Transverse colon (tissue), 3 donors: Measurements from ENCODE around the gene SLCO4A1.

Source experiments
- CTCF ChIP-seq, 5 experiments: fragments of 200-600 bp in 3 of 5; fragments of 450-650 bp in 2 of 5; sonication (generic) in 3 of 5; IDR thresholded peaks; 1 replicate in 2 of 5; 2 replicates in 3 of 5; pipeline ENCODE4 v1.5.1; 2016 to 2017; ENCODE audit warnings: antibody characterized with exemption in 5 of 5, inconsistent platforms in 3 of 5, mild to moderate bottlenecking in 2 of 5, moderate library complexity in 1 of 5
- EP300 ChIP-seq: sonication (generic); formaldehyde crosslinking; IDR thresholded peaks from one replicate; pipeline ENCODE4 v1.6.1; 2017; ENCODE audit warnings: antibody characterized with exemption, low read depth

DNA sequence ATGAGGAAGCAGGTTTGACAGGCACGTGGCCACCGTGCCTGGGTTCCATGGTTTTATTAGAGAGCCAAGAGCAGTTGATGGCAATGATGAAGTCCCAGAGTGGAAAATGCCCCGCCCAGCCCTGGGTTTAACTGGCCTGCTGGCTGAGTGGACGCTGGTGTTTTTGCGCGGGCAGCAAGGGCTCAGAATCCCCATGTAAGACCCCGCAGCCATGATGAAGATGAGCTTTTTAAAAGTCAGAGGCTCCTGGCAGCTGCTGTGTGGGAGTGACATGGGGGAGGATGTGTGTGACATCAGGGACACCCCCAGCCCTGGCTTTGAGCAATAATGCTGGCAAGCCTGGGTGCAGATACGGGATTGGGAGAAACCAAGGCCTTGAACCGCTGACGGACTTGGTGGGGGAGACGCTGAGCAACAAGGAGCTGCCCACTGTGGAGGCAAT is 33.0 kb upstream of the SLCO4A1 start:
- no peak for TF ChIP-seq CTCF (IDR thresholded peaks at IDR 0.05)
- no peak for TF ChIP-seq EP300
